Breast epithelium (tissue), 3 donors: ENCODE data around the gene PTBP3.

Experiments used
- POLR2A ChIP-seq: fragments of 450-650 bp; IDR thresholded peaks from one replicate; pipeline ENCODE4 v1.6.1; 2016; ENCODE audit warnings: antibody characterized with exemption, mild to moderate bottlenecking, moderate library complexity
- TF ChIP-seq, protein P1 (sequence below), 3 donors: fragments of 450-650 bp; IDR thresholded peaks; one replicate each; pipeline ENCODE4 v1.5.1; 2016 to 2017; ENCODE audit warnings: antibody characterized with exemption in 3 of 3, mild to moderate bottlenecking in 3 of 3, moderate library complexity in 3 of 3

- no peak for TF ChIP-seq POLR2A
- TF ChIP-seq, protein P1, sequence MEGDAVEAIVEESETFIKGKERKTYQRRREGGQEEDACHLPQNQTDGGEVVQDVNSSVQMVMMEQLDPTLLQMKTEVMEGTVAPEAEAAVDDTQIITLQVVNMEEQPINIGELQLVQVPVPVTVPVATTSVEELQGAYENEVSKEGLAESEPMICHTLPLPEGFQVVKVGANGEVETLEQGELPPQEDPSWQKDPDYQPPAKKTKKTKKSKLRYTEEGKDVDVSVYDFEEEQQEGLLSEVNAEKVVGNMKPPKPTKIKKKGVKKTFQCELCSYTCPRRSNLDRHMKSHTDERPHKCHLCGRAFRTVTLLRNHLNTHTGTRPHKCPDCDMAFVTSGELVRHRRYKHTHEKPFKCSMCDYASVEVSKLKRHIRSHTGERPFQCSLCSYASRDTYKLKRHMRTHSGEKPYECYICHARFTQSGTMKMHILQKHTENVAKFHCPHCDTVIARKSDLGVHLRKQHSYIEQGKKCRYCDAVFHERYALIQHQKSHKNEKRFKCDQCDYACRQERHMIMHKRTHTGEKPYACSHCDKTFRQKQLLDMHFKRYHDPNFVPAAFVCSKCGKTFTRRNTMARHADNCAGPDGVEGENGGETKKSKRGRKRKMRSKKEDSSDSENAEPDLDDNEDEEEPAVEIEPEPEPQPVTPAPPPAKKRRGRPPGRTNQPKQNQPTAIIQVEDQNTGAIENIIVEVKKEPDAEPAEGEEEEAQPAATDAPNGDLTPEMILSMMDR (IDR thresholded peaks at IDR 0.05), result no peak
Measured at GRCh38 chr9:112316258-112316943, 17.0 kb downstream of the PTBP3 start.
